Pulmonary artery endothelial cell (primary cell): ENCODE data around the gene CEP57L1. TPM values are rescaled to one million over a fixed set of nuclear protein-coding genes. Genes with fewer than 3 reads are reported as not detected.
"Not testable (repeated sequence)": the region's sequence is repeated elsewhere in the genome, so short reads cannot be mapped to it uniquely, and the experiment has no call there.

Experiments used
- DNase-seq: peaks from one replicate; pipeline ENCODE4 v3.0.0-alpha.2; 2011; ENCODE audit warnings: low read depth, low spot score
- total RNA-seq: library from RNA; depleted of rRNA; stranded (reverse); fragments of >200 nt; gene quantifications from 2 replicates; pipeline ENCODE4 v1.2.3, GENCODE V29; 2014

Gene CEP57L1
- total RNA-seq, 1 donor from 2014 or later = 22.0 TPM

DNA sequence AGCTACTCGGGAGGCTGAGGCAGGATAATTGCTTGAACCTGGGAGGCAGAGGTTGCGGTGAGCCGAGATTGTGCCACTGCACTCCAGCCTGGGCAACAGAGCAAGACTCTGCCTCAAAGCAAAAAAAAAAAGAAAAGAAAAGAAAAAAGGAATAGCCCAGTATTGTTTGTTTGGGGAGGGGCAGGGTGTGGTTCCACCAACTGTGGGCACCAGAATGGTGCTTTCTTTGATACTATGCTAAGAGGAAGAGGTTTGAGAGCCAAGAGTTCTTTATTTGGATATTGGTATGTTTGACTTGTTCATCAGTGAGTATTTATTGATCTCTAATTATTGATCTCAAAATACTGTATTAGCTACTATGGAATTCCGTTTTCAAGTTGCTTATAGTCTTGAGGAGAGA lies 72.3 kb downstream of the CEP57L1 start:
- DNase-seq = no peak

DNA sequence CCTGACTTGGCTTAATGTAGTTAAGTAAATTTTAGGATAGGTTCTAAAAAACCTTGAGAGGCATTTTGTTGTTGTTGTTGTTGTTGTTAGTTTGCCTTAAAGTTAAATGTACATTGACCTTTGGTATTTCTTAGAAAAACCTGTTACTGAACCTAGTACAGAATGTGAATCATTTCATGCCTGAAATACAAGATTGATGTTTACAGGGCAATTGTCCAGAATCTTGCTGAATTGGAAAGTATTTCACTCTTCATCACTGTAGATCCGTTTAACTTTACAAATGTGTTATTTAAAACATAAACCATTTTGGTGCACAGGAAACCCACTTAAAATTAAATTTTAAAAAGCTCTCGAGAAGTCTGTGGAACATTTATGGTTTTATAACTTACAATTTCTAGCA lies 75.0 kb downstream of the CEP57L1 start:
- DNase-seq = no peak

GRCh38 chr6:109172101-109172746 lies 76.9 kb downstream of the CEP57L1 start:
- DNase-seq = no peak

GRCh38 chr6:109174916-109175315 lies 79.6 kb downstream of the CEP57L1 start:
- DNase-seq = no peak

DNA sequence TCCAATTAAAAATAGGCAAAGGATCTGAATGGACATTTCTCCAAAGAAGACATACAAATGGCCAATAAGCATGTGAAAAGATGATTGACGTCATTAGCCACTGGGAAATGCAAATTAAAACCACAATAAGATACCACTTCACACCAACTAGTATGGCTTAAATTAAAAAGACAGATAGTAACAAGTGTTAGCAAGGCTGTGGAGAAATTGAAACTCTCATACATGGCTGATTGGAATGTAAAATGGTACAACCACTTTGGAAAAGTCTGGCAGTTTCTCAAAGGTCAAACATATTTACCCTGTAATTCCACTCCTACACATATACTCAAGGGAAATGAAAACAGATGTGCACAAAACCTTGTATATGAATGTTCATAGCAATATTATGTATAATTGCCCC lies 83.6 kb downstream of the CEP57L1 start:
- no peak for DNase-seq

DNA sequence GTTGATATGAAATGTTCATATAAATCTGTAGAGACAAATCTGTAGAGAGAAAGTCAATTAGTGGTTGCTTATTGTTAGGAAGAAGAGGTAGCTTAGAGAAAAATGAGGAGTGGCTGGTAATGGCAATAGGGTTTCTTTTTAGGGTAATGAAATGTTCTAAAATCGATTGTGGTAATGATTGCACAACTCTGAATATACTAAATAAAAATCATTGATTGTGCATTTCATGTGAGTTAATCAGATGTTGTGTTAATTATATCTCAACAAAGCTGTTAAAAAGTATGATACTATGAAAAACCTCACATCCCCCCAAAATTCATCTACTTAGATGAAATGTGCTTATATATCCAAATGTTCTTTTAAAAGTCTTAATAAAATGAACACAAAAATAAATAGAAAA lies 84.2 kb downstream of the CEP57L1 start:
- DNase-seq = no peak

DNA sequence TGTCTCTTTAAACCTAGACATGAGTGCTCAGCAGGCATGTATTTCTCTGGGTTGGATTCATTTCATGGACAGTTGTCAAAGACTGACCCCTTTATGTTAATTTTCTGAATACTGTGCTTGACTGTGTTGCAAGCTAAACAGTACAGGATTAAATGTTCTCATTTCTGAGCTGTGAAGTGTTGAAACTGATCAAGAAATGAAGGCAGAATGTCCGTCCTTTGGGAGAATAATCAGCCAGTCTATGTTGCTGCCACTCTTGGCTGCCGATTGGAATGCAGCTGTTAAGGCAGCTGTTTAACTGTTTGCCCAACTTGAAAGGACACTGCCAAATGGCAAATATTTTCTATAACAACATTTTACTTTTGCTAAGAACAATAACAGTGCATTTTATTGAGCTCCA lies 87.3 kb downstream of the CEP57L1 start:
- DNase-seq = no peak

- DNase-seq = no peak
Measured at GRCh38 chr6:109183109-109183650, 87.9 kb downstream of the CEP57L1 start.

DNA sequence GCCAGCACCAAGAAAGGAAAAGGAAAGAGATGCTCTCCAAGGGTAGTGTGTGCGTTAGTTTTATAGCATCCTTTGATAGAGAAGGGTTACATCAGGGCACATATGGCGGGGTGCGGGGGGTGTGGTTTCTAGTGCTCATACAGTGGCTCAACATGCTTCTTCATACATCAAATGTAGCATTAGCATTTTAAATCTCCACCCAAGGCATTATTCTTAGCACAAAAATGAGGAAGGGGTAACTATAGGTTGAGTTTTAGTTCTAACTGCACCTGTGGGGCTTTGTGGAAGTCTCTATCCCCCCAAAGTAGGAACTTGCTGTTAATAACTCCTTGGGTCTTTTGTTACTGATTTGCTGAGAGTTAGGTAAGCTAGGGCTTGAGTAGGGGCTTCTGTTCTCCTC lies 89.3 kb downstream of the CEP57L1 start:
- DNase-seq = no peak

GRCh38 chr6:109186012-109186411 lies 90.7 kb downstream of the CEP57L1 start:
- no peak for DNase-seq

GRCh38 chr6:109187399-109188114 lies 92.2 kb downstream of the CEP57L1 start:
- no peak for DNase-seq

DNA sequence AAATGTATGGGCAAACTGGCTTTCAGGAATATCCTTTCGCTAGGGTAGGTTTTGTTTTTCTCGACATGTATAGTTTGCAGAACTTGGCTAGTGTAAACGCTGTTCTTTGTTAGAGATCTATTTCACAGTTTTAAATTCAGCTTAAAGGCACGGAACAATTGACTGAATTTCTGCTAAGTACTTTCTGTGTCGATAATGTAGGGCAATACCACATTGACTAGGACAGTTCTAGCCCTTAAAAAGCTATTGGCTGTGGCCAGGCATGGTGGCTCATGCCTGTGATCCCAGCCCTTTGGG lies 92.8 kb downstream of the CEP57L1 start:
- DNase-seq = no peak

- DNase-seq = not testable (repeated sequence)
Measured at GRCh38 chr6:109191368-109191767, 96.1 kb downstream of the CEP57L1 start.

GRCh38 chr6:109192865-109193264 lies 97.6 kb downstream of the CEP57L1 start:
- DNase-seq = no peak

DNA sequence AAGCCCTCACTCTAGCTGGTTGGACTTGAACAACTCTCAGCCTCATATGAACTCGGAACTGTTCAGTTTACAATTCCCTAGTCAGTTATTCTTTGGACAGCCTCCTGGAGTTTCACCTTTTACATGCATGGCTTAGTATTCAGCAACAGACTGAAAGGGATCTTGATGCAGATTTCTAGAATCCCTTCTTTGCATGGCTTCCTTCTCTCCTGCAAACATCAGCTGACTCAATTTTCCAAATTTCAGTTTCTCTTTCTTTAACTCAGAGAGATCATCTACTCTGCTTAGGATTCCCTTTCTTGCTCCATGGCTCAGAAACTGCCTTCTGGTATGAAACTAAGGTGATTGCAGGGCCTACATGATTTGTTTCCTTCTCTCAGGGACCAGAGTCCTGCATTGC lies 99.6 kb downstream of the CEP57L1 start:
- DNase-seq = no peak

GRCh38 chr6:109197061-109197460 lies 101.8 kb downstream of the CEP57L1 start:
- no peak for DNase-seq

DNA sequence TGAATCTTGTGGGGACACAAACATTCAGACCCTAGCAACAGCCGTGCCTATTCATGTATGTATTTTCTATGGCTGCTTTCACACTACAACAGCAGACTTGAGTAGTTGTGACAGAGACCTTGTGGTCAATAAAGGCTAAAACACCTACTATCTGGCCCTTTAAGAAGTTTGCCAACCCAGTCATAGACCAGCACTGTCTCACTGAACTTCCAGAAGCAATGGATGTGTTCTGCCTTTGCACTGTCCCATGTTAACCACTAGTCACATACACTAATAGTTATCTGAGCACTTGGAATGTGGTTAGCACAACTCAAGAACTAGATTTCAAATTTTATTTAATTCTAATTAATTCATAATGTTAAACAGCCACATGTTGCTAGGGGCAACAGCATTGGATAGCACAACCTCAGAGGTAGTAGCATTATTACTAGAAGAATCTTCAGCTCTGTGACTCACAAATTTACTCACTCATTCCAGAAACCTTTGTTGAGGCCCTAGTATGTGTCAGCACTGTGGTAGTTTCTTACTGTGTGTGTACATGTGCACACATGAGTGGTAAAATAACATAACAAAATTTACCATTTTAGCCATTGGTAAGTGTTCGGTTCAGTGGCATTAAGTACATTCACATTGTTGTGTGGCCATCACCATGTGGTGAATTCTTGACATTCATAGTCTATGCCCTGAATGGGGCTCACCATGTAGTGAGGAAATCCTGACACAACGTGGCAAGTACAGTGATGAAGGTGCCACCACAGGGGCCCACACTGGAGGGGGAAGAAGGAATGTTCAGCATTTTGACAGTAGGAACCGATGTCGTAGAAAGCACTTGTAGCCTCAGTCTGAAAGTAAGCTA lies 107.3 kb downstream of the CEP57L1 start:
- no peak for DNase-seq

- DNase-seq = no peak
Measured at GRCh38 chr6:109204511-109204910, 109.2 kb downstream of the CEP57L1 start.

GRCh38 chr6:109212683-109213082 lies 117.4 kb downstream of the CEP57L1 start:
- no peak for DNase-seq
